Frontal cortex (tissue), 4 donors: ENCODE measurements around the gene ZNF485. TPM values are rescaled to one million over a fixed set of nuclear protein-coding genes. Genes with fewer than 3 reads are reported as not detected.
"Not testable (repeated sequence)": the region's sequence is repeated elsewhere in the genome, so short reads cannot be mapped to it uniquely, and the experiment has no call there.

ENCODE experiments used
- DNase-seq, 2 donors: peaks; one replicate each; pipeline ENCODE4 v3.0.0; 2012; ENCODE audit warnings: low spot score in 2 of 2
- FAIRE-seq: peaks from 2 replicates; lab custom pipeline; 2012; peaks lifted over from hg19 to GRCh38; lab: Jason Lieb, UNC
- total RNA-seq: library from RNA; depleted of rRNA; stranded (reverse); fragments of >200 nt; gene quantifications from one replicate; pipeline ENCODE4 v1.2.3, GENCODE V29; 2014
- donor health status: control.
- donor health status: control.
- donor health status: control.

The ZNF485 gene
- 8.2 TPM for total RNA-seq

- DNase-seq (peak; percentile 75 to 78), FAIRE-seq (no peak)
These were observed at the start of gene ZNF485 for GRCh38 chr10:43606323-43607198. TSS of gene ZNF485 (plus strand) at chr10:43606438. CDS start at chr10:43607051, 613 bp downstream.

- FAIRE-seq (no peak), DNase-seq (no peak)
These were observed 49.0 kb upstream of the ZNF485 start for GRCh38 chr10:43557214-43557613.

- FAIRE-seq (no peak), DNase-seq (no peak)
These were observed 36.6 kb upstream of the ZNF485 start for GRCh38 chr10:43569681-43570080.

- no peak for FAIRE-seq
- DNase-seq, result no peak
These were observed 35.3 kb upstream of the ZNF485 start for GRCh38 chr10:43570971-43571370.

GRCh38 chr10:43573250-43574000, 32.8 kb upstream of the ZNF485 start:
- DNase-seq (no peak), FAIRE-seq (no peak)

GRCh38 chr10:43574001-43574892, 32.0 kb upstream of the ZNF485 start, which contains the start of gene ZNF239:
TSS of gene ZNF239 (minus strand) at chr10:43574616. CDS start at chr10:43558079, 16,537 bp downstream.
- peak; percentile 75 to 78 for DNase-seq
- FAIRE-seq, result no peak

GRCh38 chr10:43574906-43575305, 31.3 kb upstream of the ZNF485 start:
- no peak for FAIRE-seq
- DNase-seq, result no peak

- FAIRE-seq, result no peak
- no peak for DNase-seq
These were observed 30.2 kb upstream of the ZNF485 start for GRCh38 chr10:43576062-43576461.

GRCh38 chr10:43576580-43576979, 29.7 kb upstream of the ZNF485 start:
- FAIRE-seq (no peak), DNase-seq (no peak)

- FAIRE-seq (no peak), DNase-seq (no peak)
These were observed 22.2 kb upstream of the ZNF485 start for GRCh38 chr10:43584051-43584450.

- DNase-seq, result no peak
- no peak for FAIRE-seq
These were observed 21.2 kb upstream of the ZNF485 start for GRCh38 chr10:43585046-43585445.

- FAIRE-seq, result no peak
- no peak for DNase-seq
These were observed 20.1 kb upstream of the ZNF485 start for GRCh38 chr10:43585981-43586729.

- not testable (repeated sequence) for FAIRE-seq, DNase-seq
These were observed 19.5 kb upstream of the ZNF485 start for GRCh38 chr10:43586730-43587115.

GRCh38 chr10:43591303-43591904, 14.8 kb upstream of the ZNF485 start:
- FAIRE-seq (no peak), DNase-seq (no peak)

- FAIRE-seq (no peak), DNase-seq (no peak)
These were observed 11.2 kb upstream of the ZNF485 start for GRCh38 chr10:43594944-43595589.

- FAIRE-seq (no peak), DNase-seq (no peak)
These were observed 10.4 kb upstream of the ZNF485 start for GRCh38 chr10:43595739-43596298.

GRCh38 chr10:43596546-43596945, 9.7 kb upstream of the ZNF485 start:
- no peak for FAIRE-seq
- DNase-seq, result no peak

GRCh38 chr10:43598446-43598845, 7.8 kb upstream of the ZNF485 start:
- FAIRE-seq (no peak), DNase-seq (no peak)
